GM12892 (cell line): ENCODE measurements around the gene CTDP1.

Experiments used
- POLR2A ChIP-seq: IDR thresholded peaks from 2 replicates; pipeline ENCODE4 v1.6.1; 2011; ENCODE audit warnings: low read depth, low read length, control low read depth
- POLR2AphosphoS5 ChIP-seq: IDR thresholded peaks from 2 replicates; pipeline ENCODE4 v1.6.1; 2011; ENCODE audit warnings: low read depth, low read length, control low read depth
- TAF1 ChIP-seq: IDR thresholded peaks from 2 replicates; pipeline ENCODE4 v1.6.1; 2011; ENCODE audit warnings: low read depth, mild to moderate bottlenecking, control low read depth, low read length, borderline replicate concordance

- TF ChIP-seq POLR2A (no peak), POLR2AphosphoS5 (no peak), TAF1 (no peak)
Measured at GRCh38 chr18:79683626-79684282, 4.2 kb downstream of the CTDP1 start.
